ENCODE data around the gene SNX4.
A peak's percentile ranks its signal among the peaks of the same experiment; 100 is the strongest.
"Not testable (repeated sequence)": the region's sequence is repeated elsewhere in the genome, so short reads cannot be mapped to it uniquely, and the experiment has no call there.

The SNX4 gene

GRCh38 chr3:125461896-125462295 is 58.1 kb downstream of the SNX4 start:
- no peak for DNase-seq

GRCh38 chr3:125460233-125460632 is 59.8 kb downstream of the SNX4 start:
- no peak for DNase-seq

- peak; percentile 20 to 32 for DNase-seq
Measured at GRCh38 chr3:125443923-125444322, 76.1 kb downstream of the SNX4 start.

- no peak for DNase-seq
Measured at GRCh38 chr3:125442506-125442905, 77.5 kb downstream of the SNX4 start.

- no peak for DNase-seq
Measured at GRCh38 chr3:125440970-125441369, 79.0 kb downstream of the SNX4 start.

GRCh38 chr3:125440559-125440955 is 79.4 kb downstream of the SNX4 start:
- no peak for DNase-seq

- peak in 1 of 2 experiments; percentile 12 for DNase-seq
Measured at GRCh38 chr3:125437631-125438435, 82.2 kb downstream of the SNX4 start.

- no peak for DNase-seq
Measured at GRCh38 chr3:125436921-125437320, 83.1 kb downstream of the SNX4 start.

- no peak for DNase-seq
Measured at GRCh38 chr3:125435231-125435630, 84.8 kb downstream of the SNX4 start.

GRCh38 chr3:125434582-125435011 is 85.4 kb downstream of the SNX4 start:
- DNase-seq, result no peak

GRCh38 chr3:125433611-125434041 is 86.4 kb downstream of the SNX4 start:
- no peak for DNase-seq

GRCh38 chr3:125433091-125433534 is 86.9 kb downstream of the SNX4 start:
- no peak for DNase-seq

GRCh38 chr3:125431912-125432790 is 87.9 kb downstream of the SNX4 start:
- DNase-seq, result no peak

- DNase-seq, result no peak
Measured at GRCh38 chr3:125431391-125431790, 88.6 kb downstream of the SNX4 start.

GRCh38 chr3:125428216-125428830 is 91.7 kb downstream of the SNX4 start:
- DNase-seq, result no peak

GRCh38 chr3:125418306-125418705 is 101.7 kb downstream of the SNX4 start:
- no peak for DNase-seq

- DNase-seq, result no peak
Measured at GRCh38 chr3:125416235-125416634, 103.8 kb downstream of the SNX4 start.

GRCh38 chr3:125414669-125415068 is 105.3 kb downstream of the SNX4 start:
- no peak for DNase-seq

- DNase-seq, result no peak
Measured at GRCh38 chr3:125410922-125411321, 109.1 kb downstream of the SNX4 start.

- no peak for DNase-seq
Measured at GRCh38 chr3:125406070-125406469, 113.9 kb downstream of the SNX4 start.

GRCh38 chr3:125405515-125405914 is 114.5 kb downstream of the SNX4 start:
- DNase-seq, result not testable (repeated sequence)

GRCh38 chr3:125403789-125404188 is 116.2 kb downstream of the SNX4 start:
- DNase-seq, result no peak

- DNase-seq, result no peak
Measured at GRCh38 chr3:125402639-125403038, 117.4 kb downstream of the SNX4 start.
